Neuron (in vitro differentiated cells): ENCODE data around the gene WDTC1.
"Not testable (repeated sequence)": the region's sequence is repeated elsewhere in the genome, so short reads cannot be mapped to it uniquely, and the experiment has no call there.

Source experiments
- H2AFZ ChIP-seq: one replicate; pipeline ENCODE4 v1.6.1; 2013; ENCODE audit warnings: low read depth, mild to moderate bottlenecking, inconsistent platforms, low read length, moderate library complexity
- H3K27me3 ChIP-seq: one replicate; pipeline ENCODE4 v1.6.1; 2013; ENCODE audit warnings: low read length; ENCODE audit not compliant: insufficient read depth
- H3K36me3 ChIP-seq: one replicate; pipeline ENCODE4 v1.6.1; 2013; ENCODE audit warnings: low read length; ENCODE audit not compliant: insufficient read depth
- H3K4me1 ChIP-seq: one replicate; pipeline ENCODE4 v1.6.1; 2013; ENCODE audit warnings: low read length; ENCODE audit not compliant: insufficient read depth
- H3K4me3 ChIP-seq: 2 replicates; pipeline ENCODE4 v1.5.1; 2013; ENCODE audit warnings: mild to moderate bottlenecking, low read length, moderate library complexity
- H3K9me3 ChIP-seq: one replicate; pipeline ENCODE4 v1.6.1; 2013; ENCODE audit warnings: low read length

The WDTC1 gene

DNA sequence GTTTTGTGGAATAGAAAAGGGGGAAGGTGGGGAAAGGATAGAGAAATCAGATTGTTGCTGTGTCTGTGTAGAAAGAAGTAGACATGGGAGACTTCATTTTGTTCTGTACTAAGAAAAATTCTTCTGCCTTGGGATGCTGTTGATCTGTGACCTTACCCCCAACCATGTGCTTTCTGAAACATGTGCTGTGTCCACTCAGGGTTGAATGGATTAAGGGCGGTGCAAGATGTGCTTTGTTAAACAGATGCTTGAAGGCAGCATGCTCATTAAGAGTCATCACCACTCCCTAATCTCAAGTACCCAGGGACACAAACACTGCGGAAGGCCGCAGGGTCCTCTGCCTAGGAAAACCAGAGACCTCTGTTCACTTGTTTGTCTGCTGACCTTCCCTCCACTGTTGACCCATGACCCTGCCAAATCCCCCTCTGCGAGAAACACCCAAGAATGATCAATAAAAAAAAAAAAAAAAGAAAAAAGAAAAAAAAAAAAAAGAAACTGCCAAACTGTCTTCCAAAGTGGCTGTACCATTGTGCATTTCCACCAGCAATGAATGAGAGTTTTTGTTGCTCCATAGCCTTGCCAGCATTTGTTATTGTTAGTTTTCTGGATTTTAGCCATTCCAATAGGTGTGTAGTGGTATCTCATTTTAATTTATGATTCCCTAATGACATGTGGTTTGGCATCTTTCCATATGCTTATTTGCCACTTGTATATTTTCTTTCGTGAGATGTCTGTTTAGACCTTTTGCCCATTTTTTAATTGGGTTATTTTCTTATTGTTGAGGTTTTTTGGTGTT is 13.5 kb upstream of the WDTC1 start:
- not testable (repeated sequence) for H3K4me3 ChIP-seq

DNA sequence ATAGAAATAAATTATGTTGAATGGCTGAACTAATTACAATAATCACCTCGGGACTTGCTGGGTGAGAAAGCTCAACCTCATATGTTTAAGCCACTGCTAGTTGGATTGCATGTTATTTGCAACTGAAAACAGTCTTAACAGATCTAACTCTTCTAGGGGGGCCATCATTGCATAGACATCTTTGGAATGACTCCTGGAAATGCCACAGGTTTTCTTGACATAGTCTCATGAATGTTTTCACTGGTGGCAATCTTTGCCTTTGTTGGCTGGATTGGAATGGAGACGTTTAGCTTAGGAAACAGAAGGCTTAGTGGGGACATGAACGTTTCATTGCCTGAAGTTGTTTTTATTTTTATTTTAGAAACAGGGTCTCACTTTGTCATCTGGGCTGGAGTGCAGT is 8.8 kb upstream of the WDTC1 start:
- H3K27me3 ChIP-seq, result no peaks in the 10 kb centered on the region
- no peak overlapping the region for H3K4me3 ChIP-seq
- no peak overlapping the region for H2AFZ ChIP-seq
- H3K9me3 ChIP-seq, result no peaks in the 10 kb centered on the region
- no peaks in the 10 kb centered on the region for H3K36me3 ChIP-seq
- H3K4me1 ChIP-seq, result peaks cover 7% of the 10 kb centered on the region

More for the DNA sequence above, 13.5 kb upstream of the WDTC1 start:
- not testable (repeated sequence) for H2AFZ ChIP-seq, H3K36me3 ChIP-seq, H3K27me3 ChIP-seq, H3K9me3 ChIP-seq
- H3K4me1 ChIP-seq, result peaks cover 15% of the 10 kb centered on the region

DNA sequence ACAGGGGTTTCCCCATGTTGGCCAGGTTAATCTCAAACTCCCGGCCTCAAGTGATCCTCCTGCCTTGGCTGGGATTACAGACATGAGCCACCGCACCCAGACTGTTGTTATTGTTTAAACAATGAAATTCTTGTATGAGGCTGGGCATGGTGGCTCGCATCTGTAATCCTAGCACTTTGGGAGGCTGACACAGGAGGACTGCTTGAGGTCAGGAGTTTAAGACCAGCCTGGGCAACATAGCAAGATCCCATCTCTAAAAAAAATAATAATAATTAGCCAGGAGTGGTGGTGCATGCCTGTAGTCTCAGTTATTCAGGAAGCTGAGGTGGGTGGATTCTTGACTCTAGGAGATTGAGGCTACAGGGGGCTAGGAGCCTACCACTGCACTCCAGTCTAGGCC is 6.7 kb upstream of the WDTC1 start:
- Histone ChIP-seq H2AFZ (no peak overlapping the region), H3K36me3 (no peaks in the 10 kb centered on the region), H3K4me3 (no peak overlapping the region), H3K27me3 (no peaks in the 10 kb centered on the region), H3K4me1 (no peaks in the 10 kb centered on the region), H3K9me3 (no peaks in the 10 kb centered on the region)

DNA sequence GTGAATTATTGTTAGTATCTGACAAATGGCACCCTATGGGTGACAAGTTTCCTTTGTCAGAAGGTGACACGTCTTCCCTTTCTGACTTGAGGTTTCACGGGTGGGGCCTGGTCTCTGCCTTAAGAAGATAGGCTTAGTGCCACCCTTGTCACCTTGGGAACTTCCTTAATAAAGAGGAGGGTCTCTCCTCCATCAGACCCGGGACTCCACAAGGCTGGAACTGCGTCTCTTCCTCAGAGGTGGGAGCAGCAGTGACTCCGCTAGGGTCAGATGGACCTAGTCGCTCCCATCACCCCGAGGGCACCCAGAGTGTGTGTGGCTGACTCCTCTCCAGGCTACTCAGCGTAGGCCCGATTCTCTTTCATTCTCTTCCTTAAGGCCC is 774 bp upstream of the WDTC1 start:
- H3K9me3 ChIP-seq, result no peaks in the 10 kb centered on the region
- H3K4me1 ChIP-seq, result peaks cover 10% of the 10 kb centered on the region
- H3K4me3 ChIP-seq, result peak overlapping the region; percentile 33
- no peaks in the 10 kb centered on the region for H3K36me3 ChIP-seq
- no peaks in the 10 kb centered on the region for H3K27me3 ChIP-seq
- peak overlapping the region; percentile 68 for H2AFZ ChIP-seq

DNA sequence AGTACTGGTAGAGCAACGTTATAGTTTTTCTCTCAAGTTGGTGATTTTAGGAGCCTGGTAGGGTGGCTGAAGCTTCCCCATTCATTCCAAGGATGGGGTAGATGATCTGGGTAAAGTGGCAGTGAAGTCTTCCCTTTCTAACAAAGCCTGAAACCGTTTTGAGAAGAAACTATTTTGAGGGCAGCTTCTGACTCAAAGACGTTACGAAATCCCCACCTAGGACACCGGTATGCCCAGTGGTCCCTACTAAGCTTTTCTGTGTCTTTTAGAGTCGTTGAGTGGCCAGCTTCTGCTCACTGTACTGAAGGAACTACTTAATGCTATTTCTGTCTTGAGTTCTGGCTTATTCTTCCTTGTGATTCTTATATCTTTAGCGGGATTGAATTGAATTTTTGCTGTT is 1.4 kb downstream of the WDTC1 start:
- Histone ChIP-seq H3K4me1 (peaks cover 10% of the 10 kb centered on the region), H3K9me3 (no peaks in the 10 kb centered on the region), H3K27me3 (no peaks in the 10 kb centered on the region), H3K36me3 (no peaks in the 10 kb centered on the region), H3K4me3 (peak overlapping the region; percentile 92), H2AFZ (no peak overlapping the region)

DNA sequence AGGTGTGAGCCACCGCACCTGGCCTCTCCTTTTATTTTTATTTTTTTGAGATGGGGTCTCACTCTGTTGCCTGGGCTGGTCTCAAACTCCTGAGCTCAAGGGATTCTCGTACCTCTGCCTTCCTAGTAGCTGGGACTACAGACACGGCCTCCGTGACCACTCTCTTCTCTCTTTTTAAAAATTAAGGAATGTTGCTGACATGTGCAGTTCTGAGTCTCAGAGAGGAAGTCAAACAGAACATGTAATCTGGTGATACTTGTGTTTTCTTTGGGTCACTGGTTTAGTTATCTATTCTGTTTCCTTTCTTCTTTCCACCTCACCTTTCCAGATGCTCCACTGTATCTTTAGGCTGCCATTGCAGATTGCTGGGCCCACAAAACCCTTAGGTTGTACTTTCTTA is 2.7 kb downstream of the WDTC1 start:
- Histone ChIP-seq H3K4me1 (peaks cover 10% of the 10 kb centered on the region), H3K9me3 (no peaks in the 10 kb centered on the region), H3K27me3 (no peaks in the 10 kb centered on the region), H3K4me3 (no peak overlapping the region), H3K36me3 (no peaks in the 10 kb centered on the region), H2AFZ (no peak overlapping the region)

DNA sequence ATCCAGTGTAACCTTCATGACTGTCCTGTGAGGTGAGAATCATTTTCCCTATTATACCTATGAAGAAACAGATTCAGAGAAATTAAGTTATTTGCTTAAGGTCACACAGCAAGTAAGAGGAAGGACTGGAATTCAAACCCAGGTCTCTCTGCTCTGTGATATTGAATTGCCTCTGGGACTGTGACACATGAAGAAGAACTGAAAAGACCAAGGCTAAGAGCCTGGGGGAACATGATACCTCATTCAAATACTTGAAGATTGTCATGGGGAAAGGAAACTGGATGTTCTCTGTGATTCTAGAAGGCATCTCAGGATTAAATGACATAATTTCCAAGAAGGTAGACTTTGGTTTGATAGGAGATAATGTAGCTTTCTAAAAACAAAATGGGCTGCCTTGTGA is 3.6 kb downstream of the WDTC1 start:
- H3K4me1 ChIP-seq, result peaks cover 10% of the 10 kb centered on the region
- H3K4me3 ChIP-seq, result no peak overlapping the region
- no peaks in the 10 kb centered on the region for H3K27me3 ChIP-seq
- H3K9me3 ChIP-seq, result no peaks in the 10 kb centered on the region
- no peak overlapping the region for H2AFZ ChIP-seq
- no peaks in the 10 kb centered on the region for H3K36me3 ChIP-seq

DNA sequence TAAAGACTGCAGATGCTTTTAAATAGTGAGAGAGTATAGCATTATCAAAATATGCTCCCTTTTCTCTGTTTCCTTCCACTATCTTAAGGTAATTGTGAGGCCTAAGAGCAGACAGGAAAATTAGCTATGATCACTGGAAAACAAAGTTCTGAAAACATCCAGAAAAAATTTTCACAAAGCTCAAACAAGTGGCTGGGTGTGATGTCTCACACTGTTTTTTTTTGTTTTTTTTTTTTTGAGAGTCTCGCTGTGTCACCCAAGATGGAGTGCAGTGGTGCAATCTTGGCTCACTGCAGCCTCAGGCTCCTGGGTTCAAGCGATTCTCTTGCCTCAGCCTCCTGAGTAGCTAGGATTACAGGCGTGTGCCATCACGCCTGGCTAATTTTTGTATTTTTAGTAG is 7.2 kb downstream of the WDTC1 start:
- no peaks in the 10 kb centered on the region for H3K9me3 ChIP-seq
- H2AFZ ChIP-seq, result no peak overlapping the region
- no peaks in the 10 kb centered on the region for H3K36me3 ChIP-seq
- no peaks in the 10 kb centered on the region for H3K27me3 ChIP-seq
- H3K4me3 ChIP-seq, result no peak overlapping the region
- no peaks in the 10 kb centered on the region for H3K4me1 ChIP-seq

DNA sequence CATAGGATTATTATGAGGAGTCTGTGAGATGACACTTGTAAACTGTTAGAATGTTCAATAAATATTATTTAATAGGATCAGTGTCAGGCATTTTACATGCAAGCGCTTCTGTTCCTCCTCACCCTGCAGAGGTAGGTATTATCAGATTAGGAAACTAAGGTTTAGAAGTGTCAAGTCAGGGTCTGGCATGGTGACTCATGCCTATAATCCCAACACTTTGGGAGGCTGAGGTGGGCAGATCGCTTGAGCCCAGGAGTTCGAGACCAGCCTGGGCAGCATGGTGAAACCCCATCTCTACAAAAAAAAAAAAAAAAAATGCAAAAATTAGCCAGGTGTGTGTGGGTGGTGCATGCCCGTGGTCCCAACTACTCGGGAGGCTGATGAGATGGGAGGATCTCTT is 9.2 kb downstream of the WDTC1 start:
- not testable (repeated sequence) for H3K4me3 ChIP-seq, H3K4me1 ChIP-seq, H3K36me3 ChIP-seq, H2AFZ ChIP-seq, H3K27me3 ChIP-seq, H3K9me3 ChIP-seq

DNA sequence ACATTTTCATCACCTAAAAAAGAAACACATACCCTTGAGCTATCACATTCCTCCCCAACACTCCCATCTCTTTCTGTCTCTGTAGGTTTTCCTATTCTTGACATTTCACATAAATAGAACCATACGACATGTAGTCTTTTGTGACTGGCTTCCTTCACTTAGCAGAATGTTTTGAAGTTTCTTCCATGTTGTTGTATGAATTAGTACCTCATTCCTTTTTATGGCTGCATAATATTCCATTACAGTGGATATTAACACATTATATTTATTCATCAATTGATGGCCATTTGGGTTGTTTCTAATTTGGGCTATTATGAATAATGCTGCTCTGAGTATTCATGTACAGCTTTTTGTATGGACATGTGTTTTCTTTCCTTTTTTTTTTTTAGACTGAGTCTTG is 11.8 kb downstream of the WDTC1 start:
- Histone ChIP-seq H3K27me3 (no peaks in the 10 kb centered on the region), H3K4me3 (no peak overlapping the region), H3K36me3 (no peaks in the 10 kb centered on the region), H3K4me1 (no peaks in the 10 kb centered on the region), H2AFZ (no peak overlapping the region), H3K9me3 (no peaks in the 10 kb centered on the region)

DNA sequence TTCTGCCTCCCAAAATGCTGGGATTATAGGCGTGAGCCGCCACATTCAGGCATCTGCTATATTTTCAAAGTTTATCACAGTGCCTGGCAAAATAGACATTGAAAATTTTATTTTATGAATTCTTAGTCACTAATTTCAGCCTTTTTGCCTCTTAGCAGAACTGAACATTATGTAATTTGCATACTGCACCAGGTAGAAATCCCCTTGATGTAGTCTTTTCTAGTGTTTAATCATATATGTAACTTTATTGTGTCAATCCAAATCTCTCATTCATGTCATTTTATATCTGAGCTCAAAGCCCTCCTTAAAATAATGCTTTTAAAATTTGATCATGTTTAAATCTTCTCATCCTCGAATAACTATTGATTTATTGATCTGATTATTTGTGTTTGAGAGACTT is 19.2 kb downstream of the WDTC1 start:
- H3K4me1 ChIP-seq, result no peaks in the 10 kb centered on the region
- H3K9me3 ChIP-seq, result peaks cover 2% of the 10 kb centered on the region
- no peak overlapping the region for H2AFZ ChIP-seq
- H3K36me3 ChIP-seq, result no peaks in the 10 kb centered on the region
- H3K27me3 ChIP-seq, result no peaks in the 10 kb centered on the region
- no peak overlapping the region for H3K4me3 ChIP-seq

DNA sequence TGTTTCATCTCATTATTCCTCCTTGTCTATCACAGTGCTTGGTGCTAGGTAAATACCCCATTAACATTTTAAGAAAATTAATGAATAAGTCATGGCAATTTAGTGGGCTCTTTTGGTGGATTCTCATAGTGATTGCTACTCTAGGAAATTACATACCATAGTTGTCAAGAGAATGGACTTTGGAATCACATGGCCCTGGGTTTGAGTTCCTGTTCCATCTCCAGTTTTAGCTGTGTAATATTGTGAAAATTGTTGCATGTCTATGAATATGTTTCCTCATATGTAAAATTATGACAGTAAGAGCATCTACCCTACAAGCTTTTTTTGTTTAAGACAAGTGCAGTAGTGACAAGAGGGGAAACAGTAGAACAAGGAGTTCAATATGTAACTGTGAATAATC is 20.7 kb downstream of the WDTC1 start:
- no peak overlapping the region for H3K4me3 ChIP-seq
- H3K4me1 ChIP-seq, result no peaks in the 10 kb centered on the region
- no peaks in the 10 kb centered on the region for H3K27me3 ChIP-seq

DNA sequence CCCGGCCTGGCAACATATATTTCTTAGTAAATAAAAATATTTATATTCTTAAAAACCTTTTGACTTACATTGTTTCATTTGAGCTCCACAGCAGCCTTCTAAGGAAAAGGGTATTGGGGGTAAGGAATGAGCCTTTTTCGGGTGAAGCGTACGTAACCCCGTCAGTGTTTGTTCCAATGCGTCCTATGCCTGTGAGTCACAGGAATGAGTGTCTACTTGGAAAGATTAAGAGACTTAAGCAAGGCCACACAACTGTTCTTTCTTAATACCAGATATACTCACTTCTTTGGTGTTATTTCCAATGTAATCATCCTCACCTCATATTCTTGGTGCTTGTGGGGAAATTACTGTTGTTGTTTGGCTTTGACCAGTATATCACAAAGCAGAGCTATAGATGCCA is 22.7 kb downstream of the WDTC1 start:
- Histone ChIP-seq H3K36me3 (no peaks in the 10 kb centered on the region), H3K4me1 (no peaks in the 10 kb centered on the region), H3K4me3 (no peak overlapping the region), H3K27me3 (no peaks in the 10 kb centered on the region), H3K9me3 (no peaks in the 10 kb centered on the region), H2AFZ (no peak overlapping the region)

More for the DNA sequence above, 20.7 kb downstream of the WDTC1 start:
- Histone ChIP-seq H2AFZ (no peak overlapping the region), H3K36me3 (no peaks in the 10 kb centered on the region), H3K9me3 (peaks cover 2% of the 10 kb centered on the region)

DNA sequence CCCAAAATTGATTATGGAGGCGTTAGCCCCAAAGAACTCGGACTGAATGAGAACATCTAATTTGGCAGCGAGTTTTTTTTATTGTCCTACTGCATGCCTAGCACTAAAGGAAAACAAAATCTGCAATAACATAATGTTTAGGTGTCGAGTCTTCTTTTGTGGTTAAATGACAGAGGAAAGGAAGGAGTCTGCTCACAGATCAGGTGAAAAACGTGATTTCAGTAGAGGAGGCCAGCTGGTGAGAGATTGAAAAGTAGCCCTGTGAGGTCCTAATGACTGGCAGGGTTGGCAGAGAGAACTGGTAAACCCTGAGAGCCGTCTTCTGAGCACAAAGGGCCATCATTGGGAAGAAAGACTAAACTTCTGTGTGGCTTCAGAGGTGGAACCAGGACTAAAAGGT is 24.2 kb downstream of the WDTC1 start:
- Histone ChIP-seq H3K36me3 (peaks cover 8% of the 10 kb centered on the region), H3K27me3 (no peaks in the 10 kb centered on the region), H2AFZ (no peak overlapping the region), H3K9me3 (no peaks in the 10 kb centered on the region), H3K4me1 (no peaks in the 10 kb centered on the region), H3K4me3 (no peak overlapping the region)
